Vagina (tissue), 2 donors: ENCODE measurements around the gene WDR20. TPM values are rescaled to one million over a fixed set of nuclear protein-coding genes. Genes with fewer than 3 reads are reported as not detected.
"Not testable (repeated sequence)": the region's sequence is repeated elsewhere in the genome, so short reads cannot be mapped to it uniquely, and the experiment has no call there.

Experiments
- DNase-seq, 2 donors: peaks; one replicate each; pipeline ENCODE4 v3.0.0-alpha.2; 2017; ENCODE audit errors: extremely low spot score in 2 of 2
- H3K27ac ChIP-seq: fragments of 200-600 bp; sonication (generic); one replicate; pipeline ENCODE4 v1.5.1; 2019
- H3K27me3 ChIP-seq: fragments of 200-600 bp; sonication (generic); one replicate; pipeline ENCODE4 v1.5.1; 2019
- H3K36me3 ChIP-seq, 2 donors: fragments of 200-600 bp; sonication (generic); one replicate each; pipeline ENCODE4 v1.5.1; 2017 to 2019
- H3K4me1 ChIP-seq: fragments of 200-600 bp; sonication (generic); one replicate; pipeline ENCODE4 v1.5.1; 2019
- H3K4me3 ChIP-seq, 2 donors: fragments of 200-600 bp; sonication (generic); 1 replicate in 1 of 2; 2 replicates in 1 of 2; pipeline ENCODE4 v1.5.1; 2016 to 2019
- H3K9me3 ChIP-seq: fragments of 200-600 bp; sonication (generic); one replicate; pipeline ENCODE4 v1.5.1; 2019
- CTCF ChIP-seq, 3 experiments: fragments of 450-650 bp in 2 of 3; fragments of 200-600 bp in 1 of 3; sonication (generic) in 1 of 3; IDR thresholded peaks; one replicate each; pipeline ENCODE4 v1.5.1; 2017 to 2019; ENCODE audit warnings: antibody characterized with exemption in 3 of 3, mild to moderate bottlenecking in 2 of 3, moderate library complexity in 2 of 3
- POLR2A ChIP-seq, 2 donors: fragments of 450-650 bp; IDR thresholded peaks; one replicate each; pipeline ENCODE4 v1.6.1; 2017; ENCODE audit warnings: antibody characterized with exemption in 2 of 2, mild to moderate bottlenecking in 2 of 2, moderate library complexity in 2 of 2
- POLR2AphosphoS5 ChIP-seq, 2 donors: sonication (generic); formaldehyde crosslinking; IDR thresholded peaks; one replicate each; pipeline ENCODE4 v1.9.0; 2017; ENCODE audit warnings: antibody characterized with exemption in 2 of 2, mild to moderate bottlenecking in 2 of 2, low read depth in 1 of 2; ENCODE audit not compliant: insufficient read depth in 1 of 2
- intact Hi-C: fragments of 100-400 bp; cut with DNase I; formaldehyde crosslinking; loops from one replicate; pipeline ENCODE4 v1.15.1; 2023
- total RNA-seq: library from RNA; depleted of rRNA; stranded (reverse); fragments of >200 nt; gene quantifications from one replicate; pipeline ENCODE4 v1.2.3, GENCODE V29; 2016

WDR20 gene
- total RNA-seq, 1 donor from 2014 or later = 24.8 TPM

GRCh38 chr14:102241147-102241546 is 101.5 kb downstream of the WDR20 start:
- Histone ChIP-seq H3K4me3 (no peak overlapping the region), H3K27ac (no peak overlapping the region), H3K4me1 (no peaks in the 10 kb centered on the region), H3K36me3 (no peaks in the 10 kb centered on the region), H3K9me3 (no peaks in the 10 kb centered on the region), H3K27me3 (no peaks in the 10 kb centered on the region)
- intact Hi-C loops = no loop called here
- no peak for DNase-seq
- TF ChIP-seq CTCF (IDR thresholded peaks at IDR 0.05) (no peak), POLR2AphosphoS5 (IDR thresholded peaks at IDR 0.05; ENCODE audit: insufficient read depth in 1 of 2, low read depth in 1 of 2) (no peak), POLR2A (IDR thresholded peaks at IDR 0.05) (no peak)

DNA sequence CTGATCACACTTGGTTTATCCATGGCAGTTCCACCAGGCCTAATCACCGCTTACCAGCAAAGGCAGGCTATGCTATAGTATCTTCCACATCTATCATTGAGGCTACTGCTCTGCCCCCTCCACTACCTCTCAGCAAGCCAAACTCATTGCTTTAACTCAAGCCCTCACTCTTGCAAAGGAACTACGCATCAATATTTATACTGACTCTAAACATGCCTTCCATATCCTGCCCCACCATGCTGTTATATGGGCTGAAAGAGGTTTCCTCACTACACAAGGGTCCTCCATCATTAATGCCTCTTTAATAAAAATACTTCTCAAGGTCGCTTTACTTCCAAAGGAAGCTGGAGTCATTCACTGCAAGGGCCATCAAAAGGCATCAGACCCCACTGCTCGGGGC is 104.1 kb downstream of the WDR20 start:
- H3K27me3 ChIP-seq, intact Hi-C loops, H3K36me3 ChIP-seq, H3K9me3 ChIP-seq, DNase-seq, H3K4me1 ChIP-seq, H3K27ac ChIP-seq, H3K4me3 ChIP-seq: not testable (repeated sequence)

DNA sequence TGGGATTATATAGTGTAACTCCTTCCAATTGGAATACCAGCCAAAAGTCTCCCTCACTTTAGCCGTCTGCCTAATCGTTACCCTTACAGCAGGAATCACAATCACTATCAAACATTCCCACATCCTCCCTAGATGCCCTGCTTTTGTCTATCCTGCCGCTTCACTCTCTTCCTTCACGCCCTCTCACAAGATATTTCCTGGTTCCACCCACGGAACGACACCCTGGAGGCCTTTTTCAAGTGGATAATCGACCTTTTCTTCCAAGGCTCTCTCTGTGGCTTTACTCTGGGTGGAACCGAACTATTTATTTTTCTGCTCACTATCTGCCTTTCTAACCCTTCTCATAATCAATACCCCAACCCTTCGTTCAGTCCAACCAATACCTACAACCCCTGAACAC is 106.4 kb downstream of the WDR20 start:
- H3K36me3 ChIP-seq = no peaks in the 10 kb centered on the region
- intact Hi-C loops = no loop called here
- H3K27ac ChIP-seq = no peak overlapping the region
- H3K4me3 ChIP-seq = no peak overlapping the region
- no peaks in the 10 kb centered on the region for H3K4me1 ChIP-seq
- DNase-seq = no peak
- H3K9me3 ChIP-seq = no peaks in the 10 kb centered on the region
- no peak for TF ChIP-seq POLR2AphosphoS5 (IDR thresholded peaks at IDR 0.05; ENCODE audit: insufficient read depth in 1 of 2, low read depth in 1 of 2)
- no peak for TF ChIP-seq CTCF (IDR thresholded peaks at IDR 0.05)
- no peak for TF ChIP-seq POLR2A (IDR thresholded peaks at IDR 0.05)
- no peaks in the 10 kb centered on the region for H3K27me3 ChIP-seq

- Histone ChIP-seq H3K36me3 (no peaks in the 10 kb centered on the region), H3K27me3 (no peaks in the 10 kb centered on the region), H3K4me1 (no peaks in the 10 kb centered on the region), H3K9me3 (no peaks in the 10 kb centered on the region), H3K4me3 (no peak overlapping the region), H3K27ac (no peak overlapping the region)
- DNase-seq = no peak
- intact Hi-C loops = no loop called here
- TF ChIP-seq POLR2AphosphoS5 (IDR thresholded peaks at IDR 0.05; ENCODE audit: insufficient read depth in 1 of 2, low read depth in 1 of 2) (no peak), CTCF (IDR thresholded peaks at IDR 0.05) (no peak), POLR2A (IDR thresholded peaks at IDR 0.05) (no peak)
Measured at GRCh38 chr14:102248121-102248520, 108.4 kb downstream of the WDR20 start.

DNA sequence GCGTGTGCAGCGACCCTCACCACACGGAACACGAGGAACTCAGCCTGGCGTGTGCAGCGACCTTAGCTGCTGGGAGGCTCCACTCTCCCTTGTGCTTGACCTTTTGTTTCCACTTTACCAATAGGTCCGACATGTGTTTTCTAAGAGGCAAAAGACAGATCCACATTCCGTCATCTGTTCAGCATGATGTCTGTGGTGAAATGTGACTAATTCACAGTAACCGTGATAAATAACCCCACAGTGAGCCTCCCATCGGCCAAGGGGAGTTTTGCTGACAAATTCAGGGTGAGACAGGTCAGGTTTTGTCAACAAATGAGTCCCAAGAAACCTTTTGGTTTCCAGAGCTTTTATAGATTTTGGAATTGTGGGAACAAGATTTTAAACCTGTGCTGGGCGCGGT is 109.3 kb downstream of the WDR20 start:
- Histone ChIP-seq H3K4me1 (no peaks in the 10 kb centered on the region), H3K27ac (no peak overlapping the region), H3K9me3 (no peaks in the 10 kb centered on the region), H3K27me3 (no peaks in the 10 kb centered on the region), H3K36me3 (no peaks in the 10 kb centered on the region), H3K4me3 (no peak overlapping the region)
- intact Hi-C loops = no loop called here
- TF ChIP-seq POLR2AphosphoS5 (IDR thresholded peaks at IDR 0.05; ENCODE audit: insufficient read depth in 1 of 2, low read depth in 1 of 2) (no peak), POLR2A (IDR thresholded peaks at IDR 0.05) (no peak), CTCF (IDR thresholded peaks at IDR 0.05) (no peak)
- no peak for DNase-seq

DNA sequence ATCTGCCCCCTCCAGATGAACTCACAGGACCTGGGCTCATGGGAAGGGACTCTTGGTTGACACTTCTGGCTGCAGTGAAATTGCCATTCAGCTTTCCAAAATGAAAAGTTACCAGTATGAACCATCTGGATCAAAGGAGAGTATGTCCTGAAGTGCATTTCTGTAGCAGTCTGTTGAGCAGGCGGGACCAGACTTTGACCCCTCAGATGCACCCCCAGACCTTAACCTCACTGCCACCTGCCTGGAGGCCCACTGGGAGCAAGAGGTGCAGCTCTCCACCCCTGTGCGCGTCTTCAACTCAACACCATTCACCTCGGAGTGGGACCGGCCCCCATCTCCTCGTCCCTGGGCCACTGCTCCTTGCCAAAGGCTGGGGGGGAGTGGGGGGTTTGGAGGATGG is 110.3 kb downstream of the WDR20 start:
- DNase-seq = no peak
- no peak overlapping the region for H3K4me3 ChIP-seq
- no peaks in the 10 kb centered on the region for H3K9me3 ChIP-seq
- TF ChIP-seq POLR2A (IDR thresholded peaks at IDR 0.05) (no peak), POLR2AphosphoS5 (IDR thresholded peaks at IDR 0.05; ENCODE audit: insufficient read depth in 1 of 2, low read depth in 1 of 2) (no peak), CTCF (IDR thresholded peaks at IDR 0.05) (no peak)
- no peaks in the 10 kb centered on the region for H3K27me3 ChIP-seq
- H3K4me1 ChIP-seq = peaks cover 2% of the 10 kb centered on the region
- no peak overlapping the region for H3K27ac ChIP-seq
- no peaks in the 10 kb centered on the region for H3K36me3 ChIP-seq
- intact Hi-C loops = no loop called here
